ENCODE measurements around the gene ADCK1. TPM values are rescaled to one million over a fixed set of nuclear protein-coding genes. Genes with fewer than 3 reads are reported as not detected.

The ADCK1 gene
- total RNA-seq, 1 experiment from 2014 or later, result 19.0 TPM

DNA sequence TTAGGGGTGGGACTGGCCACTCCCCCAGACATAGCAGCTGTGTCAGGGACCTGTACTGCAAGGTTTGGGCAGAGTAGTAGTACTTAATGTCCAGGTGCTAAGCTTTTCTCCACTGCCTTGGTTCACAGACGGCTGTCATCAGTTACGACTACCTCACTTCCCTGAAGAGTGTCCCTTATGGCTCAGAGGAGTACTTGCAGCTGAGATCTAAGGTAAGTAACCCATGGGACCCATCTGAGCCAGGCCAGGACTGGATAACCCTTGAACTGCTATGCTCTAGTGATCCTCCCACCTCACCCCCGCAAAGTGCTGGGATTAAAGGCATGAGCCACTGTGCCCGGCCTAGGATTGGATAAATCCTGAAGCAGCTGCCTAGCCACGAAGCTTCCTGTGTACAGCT, 22.4 kb downstream of the ADCK1 start:
- no TSS peak for BruUV-seq (replicated peaks)

GRCh38 chr14:77822741-77823140, 22.8 kb downstream of the ADCK1 start:
- Histone ChIP-seq H3K79me2 (ENCODE audit: low read depth) (no peaks in the 10 kb centered on the region), H2AFZ (no peak overlapping the region), H3K36me3 (ENCODE audit: low read depth) (no peaks in the 10 kb centered on the region), H3K9me2 (ENCODE audit: insufficient read depth) (no peaks in the 10 kb centered on the region), H3K4me1 (replicated peaks; ENCODE audit: insufficient read depth) (no peaks in the 10 kb centered on the region), H3F3A (ENCODE audit: insufficient read depth, low read depth) (no peaks in the 10 kb centered on the region), H3K27me3 (ENCODE audit: insufficient read depth, low read depth) (no peaks in the 10 kb centered on the region), H4K20me1 (ENCODE audit: insufficient read depth) (no peaks in the 10 kb centered on the region), H3K4me3 (no peak overlapping the region), H3K27ac (no peak overlapping the region), H3K9me3 (ENCODE audit: insufficient read depth, low read depth) (no peaks in the 10 kb centered on the region), H3K4me2 (no peak overlapping the region)
- intact Hi-C loops (cut with micrococcal nuclease; ENCODE audit: unreplicated experiment), result no loop called here
- no peak for DNase-seq
- BruUV-seq (replicated peaks), result no TSS peak
- ChIA-PET POLR2A (ENCODE audit: unreplicated experiment) (interaction anchor here (0.5 kb wide), 1 partner anchor 27 kb away, joined by 4 read pairs; no protein-coding TSS in a partner anchor), CTCF (no interaction called here)
- no peak for TF ChIP-seq EZH2 (IDR thresholded peaks at IDR 0.05; ENCODE audit: low read depth)
- TF ChIP-seq CTCF (conservative IDR thresholded peaks at IDR 0.05), result no peak

More for the DNA sequence above, 22.4 kb downstream of the ADCK1 start:
- H3K79me2 ChIP-seq (ENCODE audit: low read depth), result no peaks in the 10 kb centered on the region
- H3K27me3 ChIP-seq (ENCODE audit: insufficient read depth, low read depth), result no peaks in the 10 kb centered on the region
- intact Hi-C loops (cut with micrococcal nuclease; ENCODE audit: unreplicated experiment), result no loop called here
- TF ChIP-seq EZH2 (IDR thresholded peaks at IDR 0.05; ENCODE audit: low read depth), result no peak
- TF ChIP-seq CTCF (conservative IDR thresholded peaks at IDR 0.05), result no peak
- no peak overlapping the region for H3K4me2 ChIP-seq
- no peaks in the 10 kb centered on the region for H3K4me1 ChIP-seq (replicated peaks; ENCODE audit: insufficient read depth)
- no peak overlapping the region for H3K4me3 ChIP-seq
- no peaks in the 10 kb centered on the region for H3K9me3 ChIP-seq (ENCODE audit: insufficient read depth, low read depth)
- no peaks in the 10 kb centered on the region for H3K36me3 ChIP-seq (ENCODE audit: low read depth)
- ChIA-PET CTCF (no interaction called here), POLR2A (ENCODE audit: unreplicated experiment) (no interaction called here)
- no peak overlapping the region for H2AFZ ChIP-seq
- no peak for DNase-seq
- no peaks in the 10 kb centered on the region for H3K9me2 ChIP-seq (ENCODE audit: insufficient read depth)
- H3K27ac ChIP-seq, result no peak overlapping the region
- H4K20me1 ChIP-seq (ENCODE audit: insufficient read depth), result no peaks in the 10 kb centered on the region
- H3F3A ChIP-seq (ENCODE audit: insufficient read depth, low read depth), result no peaks in the 10 kb centered on the region

- ChIA-PET CTCF (no interaction called here), POLR2A (ENCODE audit: unreplicated experiment) (interaction anchor here (0.5 kb wide), 1 partner anchor 28 kb away, joined by 4 read pairs; no protein-coding TSS in a partner anchor)
- BruUV-seq (replicated peaks), result no TSS peak
- Histone ChIP-seq H3K27ac (no peak overlapping the region), H2AFZ (no peak overlapping the region), H4K20me1 (ENCODE audit: insufficient read depth) (no peaks in the 10 kb centered on the region), H3F3A (ENCODE audit: insufficient read depth, low read depth) (no peaks in the 10 kb centered on the region), H3K27me3 (ENCODE audit: insufficient read depth, low read depth) (no peaks in the 10 kb centered on the region), H3K9me2 (ENCODE audit: insufficient read depth) (no peaks in the 10 kb centered on the region), H3K4me3 (no peak overlapping the region), H3K9me3 (ENCODE audit: insufficient read depth, low read depth) (no peaks in the 10 kb centered on the region), H3K79me2 (ENCODE audit: low read depth) (no peaks in the 10 kb centered on the region), H3K36me3 (ENCODE audit: low read depth) (no peaks in the 10 kb centered on the region), H3K4me2 (no peak overlapping the region), H3K4me1 (replicated peaks; ENCODE audit: insufficient read depth) (no peaks in the 10 kb centered on the region)
- intact Hi-C loops (cut with micrococcal nuclease; ENCODE audit: unreplicated experiment), result no loop called here
- DNase-seq, result no peak
- no peak for TF ChIP-seq CTCF (conservative IDR thresholded peaks at IDR 0.05)
- no peak for TF ChIP-seq EZH2 (IDR thresholded peaks at IDR 0.05; ENCODE audit: low read depth)
These were observed 23.5 kb downstream of the ADCK1 start for GRCh38 chr14:77823378-77823777.

All from PC-9 (cell line).